K562 (cell line): ENCODE results near the gene ZNF740. TPM values are rescaled to one million over a fixed set of nuclear protein-coding genes. Genes with fewer than 3 reads are reported as not detected.

Experiments
- DDX20 ChIP-seq: fragments of 450-650 bp; IDR thresholded peaks from 2 replicates; pipeline ENCODE4 v1.6.1; 2016; ENCODE audit warnings: missing genetic modification characterization, low read depth, mild to moderate bottlenecking, missing compliant biosample characterization, moderate library complexity
- ETS1 ChIP-seq: conservative IDR thresholded peaks from 2 replicates; pipeline ENCODE4 v1.6.1; 2011; ENCODE audit warnings: low read depth, mild to moderate bottlenecking, low read length; ENCODE audit not compliant: control insufficient read depth
- GATA2 ChIP-seq: sonication (generic); formaldehyde crosslinking; IDR thresholded peaks from 2 replicates; pipeline ENCODE4 v1.4.0; 2020; ENCODE audit warnings: mild to moderate bottlenecking, missing genetic modification reagents
- HLTF ChIP-seq: fragments of 450-650 bp; IDR thresholded peaks from 2 replicates; pipeline ENCODE4 v1.6.1; 2016
- HMGN3 ChIP-seq: IDR thresholded peaks from 2 replicates; pipeline ENCODE4 v1.6.1; 2011; ENCODE audit warnings: borderline replicate concordance, low read depth, mild to moderate bottlenecking, mixed read lengths, low read length; ENCODE audit not compliant: insufficient read length; ENCODE audit errors: extremely low read depth
- HNRNPH1 ChIP-seq: fragments of 200-400 bp; formaldehyde crosslinking; optimal IDR thresholded peaks from 2 replicates; pipeline ENCODE3; 2017; ENCODE audit warnings: low read depth, mild to moderate bottlenecking, low read length, moderate library complexity
- HNRNPL ChIP-seq: fragments of 200-400 bp; formaldehyde crosslinking; IDR thresholded peaks from 2 replicates; pipeline ENCODE4 v1.6.1; 2017; ENCODE audit warnings: low read depth, mild to moderate bottlenecking, low read length
- HOMEZ ChIP-seq: fragments of 250-450 bp; sonication (Bioruptor Pico); IDR thresholded peaks from 2 replicates; pipeline ENCODE4 v1.4.0; 2020; ENCODE audit warnings: mild to moderate bottlenecking, moderate library complexity
- KLF13 ChIP-seq: fragments of 450-650 bp; IDR thresholded peaks from 2 replicates; pipeline ENCODE4 v1.6.1; 2016; ENCODE audit warnings: missing genetic modification characterization, low read depth, mild to moderate bottlenecking, missing compliant biosample characterization, moderate library complexity, borderline replicate concordance
- MAFK ChIP-seq: IDR thresholded peaks from 2 replicates; pipeline ENCODE4 v1.6.1; 2011; ENCODE audit warnings: low read length, improper control_type of control experiment
- MNT ChIP-seq, 2 experiments: fragments of 450-650 bp; conservative IDR thresholded peaks; 2 replicates each; pipeline ENCODE4 v1.6.1; 2017; ENCODE audit warnings: mild to moderate bottlenecking in 2 of 2, moderate library complexity in 2 of 2
- NELFE ChIP-seq: IDR thresholded peaks from 2 replicates; pipeline ENCODE4 v1.6.1; 2011; ENCODE audit warnings: mild to moderate bottlenecking; ENCODE audit not compliant: insufficient read depth, insufficient read length
- NFIX ChIP-seq: fragments of 250-450 bp; sonication (Bioruptor Pico); IDR thresholded peaks from 2 replicates; pipeline ENCODE4 v1.4.0; 2020; ENCODE audit warnings: low read depth, mild to moderate bottlenecking, moderate library complexity
- PCBP2 ChIP-seq: fragments of 200-400 bp; formaldehyde crosslinking; IDR thresholded peaks from 2 replicates; pipeline ENCODE4 v1.6.1; 2018; ENCODE audit warnings: low read length, low read depth, mild to moderate bottlenecking, moderate library complexity; ENCODE audit not compliant: poor library complexity, severe bottlenecking
- STAT5B ChIP-seq: fragments of 250-450 bp; sonication (Bioruptor Pico); IDR thresholded peaks from 2 replicates; pipeline ENCODE4 v1.8.0; 2021; ENCODE audit warnings: mild to moderate bottlenecking, inconsistent platforms
- TCFL5 ChIP-seq: fragments of 250-450 bp; sonication (Bioruptor Pico); conservative IDR thresholded peaks from 2 replicates; pipeline ENCODE4 v1.6.1; 2021; ENCODE audit warnings: mild to moderate bottlenecking, moderate library complexity, matching md5 sums
- THRAP3 ChIP-seq: fragments of 450-650 bp; IDR thresholded peaks from 2 replicates; pipeline ENCODE4 v1.6.1; 2016; ENCODE audit warnings: mild to moderate bottlenecking, inconsistent platforms, borderline replicate concordance
- THRB ChIP-seq: fragments of 450-650 bp; formaldehyde crosslinking; conservative IDR thresholded peaks from 2 replicates; pipeline ENCODE4 v1.4.0; 2022; ENCODE audit warnings: mild to moderate bottlenecking, missing genetic modification characterization
- ZBTB7A ChIP-seq: IDR thresholded peaks from 2 replicates; pipeline ENCODE4 v1.6.1; 2011; ENCODE audit warnings: low read depth, mild to moderate bottlenecking, low read length, moderate library complexity, borderline replicate concordance; ENCODE audit not compliant: control insufficient read depth
- ZFP36 ChIP-seq: fragments of 150-350 bp; IDR thresholded peaks from 2 replicates; pipeline ENCODE4 v1.6.1; 2018; ENCODE audit warnings: low read length, low read depth; ENCODE audit not compliant: partially characterized antibody
- ZNF140 ChIP-seq: fragments of 250-450 bp; sonication (Bioruptor Pico); IDR thresholded peaks from 2 replicates; pipeline ENCODE4 v1.8.0; 2021; ENCODE audit warnings: moderate library complexity, mild to moderate bottlenecking, inconsistent platforms
- ZNF274 ChIP-seq: IDR thresholded peaks from 2 replicates; pipeline ENCODE4 v1.6.1; 2011; ENCODE audit warnings: low read depth, mild to moderate bottlenecking, low read length, moderate library complexity, borderline replicate concordance
- ZNF780A ChIP-seq: fragments of 250-450 bp; sonication (Bioruptor Pico); IDR thresholded peaks from 2 replicates; pipeline ENCODE4 v1.5.0; 2021; ENCODE audit warnings: mild to moderate bottlenecking
- polyA plus RNA-seq, 8 experiments: library from polyadenylated mRNA; depleted of rRNA in 4 of 8; stranded (reverse) in 5 of 8; unstranded in 3 of 8; fragments of >200 nt; fragmentation: Nextera tagmentation in 2 of 8; fragmentation: Illumina TruSeq in 1 of 8; extraction: Ambion mirVana in 2 of 8; extraction: Trizol in 1 of 8; gene quantifications; 2 replicates each; pipeline versions ENCODE4 v1.2.1 to v1.2.3, GENCODE V29; 2011 to 2014; ENCODE audit warnings: inconsistent platforms in 1 of 8, missing spikeins in 1 of 8
- total RNA-seq, 7 experiments: library from RNA; depleted of rRNA in 6 of 7; stranded (reverse); fragments of >200 nt in 6 of 7; fragmentation: Illumina TruSeq in 2 of 7; extraction: Trizol in 2 of 7; gene quantifications; 2 replicates each; pipeline versions ENCODE4 v1.2.1 to v1.2.3, GENCODE V29; 2011 to 2021; ENCODE audit warnings: low replicate concordance in 1 of 7

The ZNF740 gene
- total and polyA plus RNA-seq, 9 of the 15 experiments (the other 6 are each of a cell fraction or from before 2014, with no cell fraction given) = 0.57 to 46.4 (median 18.6) TPM

- TF ChIP-seq ETS1 = no peak
- no peak for TF ChIP-seq STAT5B (CRISPR knock-in tag)
- no peak for TF ChIP-seq NFIX (CRISPR knock-in tag)
- TF ChIP-seq TCFL5 = no peak
- TF ChIP-seq ZFP36 = no peak
- no peak for TF ChIP-seq KLF13 (tag)
- no peak for TF ChIP-seq HMGN3
- no peak for TF ChIP-seq NELFE
- no peak for TF ChIP-seq GATA2 (CRISPR knock-in tag)
- TF ChIP-seq HNRNPL = no peak
- TF ChIP-seq ZNF274 = no peak
- TF ChIP-seq HOMEZ = no peak
- TF ChIP-seq THRAP3 = no peak
- TF ChIP-seq PCBP2 = no peak
- peak; percentile 86; the same call in 1 of the 2 replicates for TF ChIP-seq ZBTB7A
- TF ChIP-seq MAFK = no peak
- TF ChIP-seq MNT (conservative IDR thresholded peaks at IDR 0.05) = peak in 1 of 2 experiments; percentile 35; a peak in 1 of 4 replicates
- TF ChIP-seq HLTF = 0 out of 2 replicates have a peak, but pooled peaks have one; percentile 54
- TF ChIP-seq DDX20 (tag) = no peak
- no peak for TF ChIP-seq ZNF140 (CRISPR knock-in tag)
- no peak for TF ChIP-seq THRB
- no peak for TF ChIP-seq ZNF780A (CRISPR knock-in tag)
- TF ChIP-seq HNRNPH1 = no peak
- TF ChIP-seq, all 486 proteins: peak for 59
Observed at GRCh38 chr12:53213348-53213747, 32.8 kb downstream of the ZNF740 start (continued).
